SK-N-SH (cell line): ENCODE data around the gene CEP89.

ENCODE experiments used
- CHD2 ChIP-seq: fragments of 150-350 bp; IDR thresholded peaks from 2 replicates; pipeline ENCODE4 v1.6.1; 2018; ENCODE audit warnings: low read length; ENCODE audit not compliant: partially characterized antibody
- ELF1 ChIP-seq: IDR thresholded peaks from 2 replicates; pipeline ENCODE4 v1.4.0; 2012
- EP300 ChIP-seq, 2 experiments: IDR thresholded peaks; 2 replicates each; pipeline versions ENCODE4 v1.4.0 to v1.6.1; 2012; ENCODE audit warnings: borderline replicate concordance in 1 of 2, low read depth in 1 of 2, low read length in 1 of 2
- EZH2phosphoT487 ChIP-seq: fragments of 200-600 bp; sonication (generic); IDR thresholded peaks from 2 replicates; pipeline ENCODE4 v1.6.1; 2017; ENCODE audit warnings: low read depth, mixed run types, mild to moderate bottlenecking, antibody characterized with exemption, moderate library complexity, borderline replicate concordance
- FOSL2 ChIP-seq: IDR thresholded peaks from 2 replicates; pipeline ENCODE4 v1.4.0; 2012; ENCODE audit warnings: low read depth, mild to moderate bottlenecking, moderate library complexity, borderline replicate concordance
- JUND ChIP-seq: IDR thresholded peaks from 2 replicates; pipeline ENCODE4 v1.4.0; 2012
- NFIC ChIP-seq: IDR thresholded peaks from 2 replicates; pipeline ENCODE4 v1.4.0; 2012; ENCODE audit warnings: borderline replicate concordance
- RAD21 ChIP-seq: IDR thresholded peaks from 2 replicates; pipeline ENCODE4 v1.6.1; 2012; ENCODE audit warnings: mild to moderate bottlenecking, low read length
- RCOR1 ChIP-seq: fragments of 150-350 bp; IDR thresholded peaks from 2 replicates; pipeline ENCODE4 v1.6.1; 2017; ENCODE audit warnings: antibody characterized with exemption, low read length
- RXRA ChIP-seq: IDR thresholded peaks from 2 replicates; pipeline ENCODE4 v1.4.0; 2012; ENCODE audit warnings: low read depth, mild to moderate bottlenecking, borderline replicate concordance
- TCF12 ChIP-seq: IDR thresholded peaks from 2 replicates; pipeline ENCODE4 v1.4.0; 2012
- TF ChIP-seq, protein P1 (sequence below): fragments of 200-600 bp; sonication (generic); IDR thresholded peaks from 2 replicates; pipeline ENCODE4 v1.6.1; 2017; ENCODE audit warnings: antibody characterized with exemption, mild to moderate bottlenecking, moderate library complexity
- TF ChIP-seq, protein P2 (sequence below): IDR thresholded peaks from 2 replicates; pipeline ENCODE4 v1.4.0; 2012; ENCODE audit warnings: low read depth, borderline replicate concordance
- TF ChIP-seq, protein P3 (sequence below): IDR thresholded peaks from 2 replicates; pipeline ENCODE4 v1.4.0; 2012; ENCODE audit warnings: low read depth

DNA sequence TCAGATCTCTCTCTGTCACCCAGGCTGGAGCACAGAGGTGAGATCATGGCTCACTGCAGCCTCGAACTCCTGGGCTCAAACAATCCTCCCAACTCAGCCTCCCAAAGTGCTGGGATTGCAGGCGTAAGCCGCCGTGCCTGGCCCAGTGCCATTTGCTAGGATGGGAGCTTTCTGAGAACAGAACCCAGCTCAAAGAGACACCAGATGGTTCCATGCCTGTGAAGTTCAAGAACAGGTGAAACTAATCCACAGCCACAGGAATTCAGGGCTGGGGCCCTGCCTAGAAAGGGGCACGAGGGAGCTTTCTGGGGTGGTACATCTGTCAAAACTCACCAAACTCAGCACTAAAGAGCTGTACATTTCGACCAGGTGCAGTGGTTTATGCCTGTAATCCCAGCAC, 106.4 kb downstream of the CEP89 start:
- TF ChIP-seq ELF1 (no peak), NFIC (no peak), RXRA (no peak), RAD21 (no peak), JUND (no peak), CHD2 (no peak), EP300 (IDR thresholded peaks at IDR 0.05; ENCODE audit: borderline replicate concordance in 1 of 2, low read depth in 1 of 2, low read length in 1 of 2) (no peak), FOSL2 (no peak), TCF12 (no peak), RCOR1 (no peak), EZH2phosphoT487 (no peak)
- TF ChIP-seq, protein P1, sequence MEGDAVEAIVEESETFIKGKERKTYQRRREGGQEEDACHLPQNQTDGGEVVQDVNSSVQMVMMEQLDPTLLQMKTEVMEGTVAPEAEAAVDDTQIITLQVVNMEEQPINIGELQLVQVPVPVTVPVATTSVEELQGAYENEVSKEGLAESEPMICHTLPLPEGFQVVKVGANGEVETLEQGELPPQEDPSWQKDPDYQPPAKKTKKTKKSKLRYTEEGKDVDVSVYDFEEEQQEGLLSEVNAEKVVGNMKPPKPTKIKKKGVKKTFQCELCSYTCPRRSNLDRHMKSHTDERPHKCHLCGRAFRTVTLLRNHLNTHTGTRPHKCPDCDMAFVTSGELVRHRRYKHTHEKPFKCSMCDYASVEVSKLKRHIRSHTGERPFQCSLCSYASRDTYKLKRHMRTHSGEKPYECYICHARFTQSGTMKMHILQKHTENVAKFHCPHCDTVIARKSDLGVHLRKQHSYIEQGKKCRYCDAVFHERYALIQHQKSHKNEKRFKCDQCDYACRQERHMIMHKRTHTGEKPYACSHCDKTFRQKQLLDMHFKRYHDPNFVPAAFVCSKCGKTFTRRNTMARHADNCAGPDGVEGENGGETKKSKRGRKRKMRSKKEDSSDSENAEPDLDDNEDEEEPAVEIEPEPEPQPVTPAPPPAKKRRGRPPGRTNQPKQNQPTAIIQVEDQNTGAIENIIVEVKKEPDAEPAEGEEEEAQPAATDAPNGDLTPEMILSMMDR = no peak
- TF ChIP-seq, protein P2, sequence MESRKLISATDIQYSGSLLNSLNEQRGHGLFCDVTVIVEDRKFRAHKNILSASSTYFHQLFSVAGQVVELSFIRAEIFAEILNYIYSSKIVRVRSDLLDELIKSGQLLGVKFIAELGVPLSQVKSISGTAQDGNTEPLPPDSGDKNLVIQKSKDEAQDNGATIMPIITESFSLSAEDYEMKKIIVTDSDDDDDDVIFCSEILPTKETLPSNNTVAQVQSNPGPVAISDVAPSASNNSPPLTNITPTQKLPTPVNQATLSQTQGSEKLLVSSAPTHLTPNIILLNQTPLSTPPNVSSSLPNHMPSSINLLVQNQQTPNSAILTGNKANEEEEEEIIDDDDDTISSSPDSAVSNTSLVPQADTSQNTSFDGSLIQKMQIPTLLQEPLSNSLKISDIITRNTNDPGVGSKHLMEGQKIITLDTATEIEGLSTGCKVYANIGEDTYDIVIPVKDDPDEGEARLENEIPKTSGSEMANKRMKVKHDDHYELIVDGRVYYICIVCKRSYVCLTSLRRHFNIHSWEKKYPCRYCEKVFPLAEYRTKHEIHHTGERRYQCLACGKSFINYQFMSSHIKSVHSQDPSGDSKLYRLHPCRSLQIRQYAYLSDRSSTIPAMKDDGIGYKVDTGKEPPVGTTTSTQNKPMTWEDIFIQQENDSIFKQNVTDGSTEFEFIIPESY = no peak
- TF ChIP-seq, protein P3, sequence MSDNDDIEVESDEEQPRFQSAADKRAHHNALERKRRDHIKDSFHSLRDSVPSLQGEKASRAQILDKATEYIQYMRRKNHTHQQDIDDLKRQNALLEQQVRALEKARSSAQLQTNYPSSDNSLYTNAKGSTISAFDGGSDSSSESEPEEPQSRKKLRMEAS = no peak
